GM23338 (cell line): ENCODE results near the gene CHMP3. TPM values are rescaled to one million over a fixed set of nuclear protein-coding genes. Genes with fewer than 3 reads are reported as not detected.
A peak's percentile ranks its signal among the peaks of the same experiment; 100 is the strongest.

Experiments
- ATAC-seq: fragments of 200-7000 bp; cut with Tn5 transposase; 3 replicates; pipeline ENCODE4 v1.9.1; 2020
- DNase-seq: peaks from one replicate; pipeline ENCODE4 v3.0.0-alpha.2; 2015; ENCODE audit warnings: low spot score
- H2AFZ ChIP-seq: fragments of 200-600 bp; sonication (generic); 2 replicates; pipeline ENCODE4 v1.8.0; 2016; ENCODE audit warnings: antibody characterized with exemption, mild to moderate bottlenecking, moderate library complexity
- H3F3A ChIP-seq: fragments of 200-600 bp; sonication (generic); replicated peaks from 2 replicates; pipeline ENCODE4 v1.8.0; 2017; ENCODE audit warnings: antibody characterized with exemption, mixed run types, low read depth
- H3K27ac ChIP-seq: fragments of 200-600 bp; sonication (generic); 2 replicates; pipeline ENCODE4 v1.6.1; 2016; ENCODE audit warnings: low read depth
- H3K27me3 ChIP-seq: fragments of 200-600 bp; sonication (generic); 2 replicates; pipeline ENCODE4 v1.8.0; 2016; ENCODE audit warnings: mild to moderate bottlenecking, mixed run types, moderate library complexity; ENCODE audit not compliant: insufficient read depth
- H3K36me3 ChIP-seq: fragments of 200-600 bp; sonication (generic); 2 replicates; pipeline ENCODE4 v1.8.0; 2016; ENCODE audit warnings: mild to moderate bottlenecking; ENCODE audit not compliant: insufficient read depth
- H3K4me1 ChIP-seq: fragments of 200-600 bp; sonication (generic); 2 replicates; pipeline ENCODE4 v1.8.0; 2016; ENCODE audit warnings: mild to moderate bottlenecking, moderate library complexity; ENCODE audit not compliant: insufficient read depth
- H3K4me2 ChIP-seq: fragments of 200-600 bp; sonication (generic); 2 replicates; pipeline ENCODE4 v1.7.1; 2017; ENCODE audit warnings: mixed run types
- H3K4me3 ChIP-seq: fragments of 200-600 bp; sonication (generic); 2 replicates; pipeline ENCODE4 v1.6.1; 2016; ENCODE audit warnings: mixed run types
- H3K79me2 ChIP-seq: fragments of 200-600 bp; sonication (generic); replicated peaks from 2 replicates; pipeline ENCODE4 v1.8.0; 2017; ENCODE audit warnings: mild to moderate bottlenecking; ENCODE audit not compliant: insufficient read depth
- H3K9me2 ChIP-seq: fragments of 200-600 bp; sonication (generic); 2 replicates; pipeline ENCODE4 v1.8.0; 2017; ENCODE audit not compliant: insufficient read depth
- H4K20me1 ChIP-seq: fragments of 200-600 bp; sonication (generic); replicated peaks from 2 replicates; pipeline ENCODE4 v1.8.0; 2017; ENCODE audit warnings: mild to moderate bottlenecking; ENCODE audit not compliant: insufficient read depth
- H3K27ac Mint-ChIP-seq: 2 replicates; pipeline ENCODE4 v1.8.0; 2020; ENCODE audit warnings: inconsistent platforms, mild to moderate bottlenecking, moderate library complexity, mixed read lengths
- H3K27me3 Mint-ChIP-seq: 3 replicates; pipeline ENCODE4 v1.8.0; 2022; ENCODE audit warnings: low read depth, mild to moderate bottlenecking, moderate library complexity, mixed read lengths, inconsistent platforms; ENCODE audit not compliant: insufficient read depth, poor library complexity
- H3K36me3 Mint-ChIP-seq: 3 replicates; pipeline ENCODE4 v1.8.0; 2021; ENCODE audit warnings: low read depth, mild to moderate bottlenecking, inconsistent platforms, moderate library complexity, mixed read lengths
- H3K4me1 Mint-ChIP-seq: 3 replicates; pipeline ENCODE4 v1.8.0; 2020; ENCODE audit warnings: mild to moderate bottlenecking, inconsistent platforms, mixed read lengths
- H3K4me3 Mint-ChIP-seq: 3 replicates; pipeline ENCODE4 v1.8.0; 2021; ENCODE audit warnings: moderate library complexity, mild to moderate bottlenecking, inconsistent platforms, mixed read lengths
- H3K9me3 Mint-ChIP-seq: 3 replicates; pipeline ENCODE4 v1.8.0; 2020; ENCODE audit warnings: moderate library complexity, mild to moderate bottlenecking, inconsistent platforms, mixed read lengths
- CREB1 ChIP-seq: fragments of 250-450 bp; sonication (Bioruptor Pico); IDR thresholded peaks from 2 replicates; pipeline ENCODE4 v1.5.0; 2020; ENCODE audit warnings: low read depth, mild to moderate bottlenecking, moderate library complexity
- EZH2 ChIP-seq: fragments of 200-600 bp; sonication (generic); IDR thresholded peaks from one replicate; pipeline ENCODE4 v1.8.0; 2017; ENCODE audit warnings: antibody characterized with exemption, mild to moderate bottlenecking, low read depth; ENCODE audit not compliant: unreplicated experiment
- JUNB ChIP-seq: IDR thresholded peaks from one replicate; pipeline ENCODE4 v1.6.1; 2016; ENCODE audit warnings: antibody characterized with exemption; ENCODE audit not compliant: unreplicated experiment
- NANOG ChIP-seq: IDR thresholded peaks from 2 replicates; pipeline ENCODE4 v1.6.1; 2016; ENCODE audit warnings: antibody characterized with exemption, borderline replicate concordance
- POLR2AphosphoS5 ChIP-seq: IDR thresholded peaks from 2 replicates; pipeline ENCODE4 v1.6.1; 2016; ENCODE audit warnings: antibody characterized with exemption, low read depth
- ZNF331 ChIP-seq: fragments of 250-450 bp; sonication (Bioruptor Pico); IDR thresholded peaks from 2 replicates; pipeline ENCODE4 v1.5.0; 2020; ENCODE audit warnings: low read depth, mild to moderate bottlenecking, moderate library complexity
- polyA plus RNA-seq: library from polyadenylated mRNA; unstranded; fragments of >200 nt; fragmentation: Nextera tagmentation; extraction: Ambion mirVana; gene quantifications from 2 replicates; pipeline ENCODE4 v1.2.1, GENCODE V29; 2016
- total RNA-seq: library from RNA; depleted of rRNA; stranded (reverse); fragments of >200 nt; shearing (Covaris generic); gene quantifications from 2 replicates; pipeline ENCODE4 v1.2.3, GENCODE V29; 2014
- TF ChIP-seq, protein P1 (sequence below): fragments of 250-450 bp; sonication (Bioruptor Pico); IDR thresholded peaks from 2 replicates; pipeline ENCODE4 v1.5.0; 2020; ENCODE audit warnings: mild to moderate bottlenecking, moderate library complexity
- TF ChIP-seq, protein P2 (sequence below): IDR thresholded peaks from one replicate; pipeline ENCODE4 v1.6.1; 2018; ENCODE audit warnings: antibody characterized with exemption; ENCODE audit not compliant: unreplicated experiment

CHMP3 gene
- total and polyA plus RNA-seq, 2 experiments from 2014 or later, result 15.5 to 15.6 TPM

GRCh38 chr2:86566158-86566820 is 3.0 kb upstream of the CHMP3 start:
- peaks cover 11% of the 10 kb centered on the region for H3K9me2 ChIP-seq
- H3F3A ChIP-seq, result no peaks in the 10 kb centered on the region
- Mint-ChIP-seq H3K27ac (no peak overlapping the region), H3K9me3 (peaks cover 6% of the 10 kb centered on the region; the same call in 2 of the 3 replicates), H3K36me3 (no peaks in the 10 kb centered on the region; the same call in 2 of the 3 replicates), H3K27me3 (peaks cover 13% of the 10 kb centered on the region), H3K4me1 (peaks cover 4% of the 10 kb centered on the region; the same call in 1 of the 3 replicates), H3K4me3 (no peak overlapping the region)
- no peak overlapping the region for H3K4me3 ChIP-seq
- no peaks in the 10 kb centered on the region; the same call in 1 of the 2 replicates for H4K20me1 ChIP-seq
- TF ChIP-seq POLR2AphosphoS5 (no peak), EZH2 (no peak), ZNF331 (no peak), NANOG (no peak), CREB1 (CRISPR knock-in tag) (no peak), JUNB (no peak)
- TF ChIP-seq, protein P1, sequence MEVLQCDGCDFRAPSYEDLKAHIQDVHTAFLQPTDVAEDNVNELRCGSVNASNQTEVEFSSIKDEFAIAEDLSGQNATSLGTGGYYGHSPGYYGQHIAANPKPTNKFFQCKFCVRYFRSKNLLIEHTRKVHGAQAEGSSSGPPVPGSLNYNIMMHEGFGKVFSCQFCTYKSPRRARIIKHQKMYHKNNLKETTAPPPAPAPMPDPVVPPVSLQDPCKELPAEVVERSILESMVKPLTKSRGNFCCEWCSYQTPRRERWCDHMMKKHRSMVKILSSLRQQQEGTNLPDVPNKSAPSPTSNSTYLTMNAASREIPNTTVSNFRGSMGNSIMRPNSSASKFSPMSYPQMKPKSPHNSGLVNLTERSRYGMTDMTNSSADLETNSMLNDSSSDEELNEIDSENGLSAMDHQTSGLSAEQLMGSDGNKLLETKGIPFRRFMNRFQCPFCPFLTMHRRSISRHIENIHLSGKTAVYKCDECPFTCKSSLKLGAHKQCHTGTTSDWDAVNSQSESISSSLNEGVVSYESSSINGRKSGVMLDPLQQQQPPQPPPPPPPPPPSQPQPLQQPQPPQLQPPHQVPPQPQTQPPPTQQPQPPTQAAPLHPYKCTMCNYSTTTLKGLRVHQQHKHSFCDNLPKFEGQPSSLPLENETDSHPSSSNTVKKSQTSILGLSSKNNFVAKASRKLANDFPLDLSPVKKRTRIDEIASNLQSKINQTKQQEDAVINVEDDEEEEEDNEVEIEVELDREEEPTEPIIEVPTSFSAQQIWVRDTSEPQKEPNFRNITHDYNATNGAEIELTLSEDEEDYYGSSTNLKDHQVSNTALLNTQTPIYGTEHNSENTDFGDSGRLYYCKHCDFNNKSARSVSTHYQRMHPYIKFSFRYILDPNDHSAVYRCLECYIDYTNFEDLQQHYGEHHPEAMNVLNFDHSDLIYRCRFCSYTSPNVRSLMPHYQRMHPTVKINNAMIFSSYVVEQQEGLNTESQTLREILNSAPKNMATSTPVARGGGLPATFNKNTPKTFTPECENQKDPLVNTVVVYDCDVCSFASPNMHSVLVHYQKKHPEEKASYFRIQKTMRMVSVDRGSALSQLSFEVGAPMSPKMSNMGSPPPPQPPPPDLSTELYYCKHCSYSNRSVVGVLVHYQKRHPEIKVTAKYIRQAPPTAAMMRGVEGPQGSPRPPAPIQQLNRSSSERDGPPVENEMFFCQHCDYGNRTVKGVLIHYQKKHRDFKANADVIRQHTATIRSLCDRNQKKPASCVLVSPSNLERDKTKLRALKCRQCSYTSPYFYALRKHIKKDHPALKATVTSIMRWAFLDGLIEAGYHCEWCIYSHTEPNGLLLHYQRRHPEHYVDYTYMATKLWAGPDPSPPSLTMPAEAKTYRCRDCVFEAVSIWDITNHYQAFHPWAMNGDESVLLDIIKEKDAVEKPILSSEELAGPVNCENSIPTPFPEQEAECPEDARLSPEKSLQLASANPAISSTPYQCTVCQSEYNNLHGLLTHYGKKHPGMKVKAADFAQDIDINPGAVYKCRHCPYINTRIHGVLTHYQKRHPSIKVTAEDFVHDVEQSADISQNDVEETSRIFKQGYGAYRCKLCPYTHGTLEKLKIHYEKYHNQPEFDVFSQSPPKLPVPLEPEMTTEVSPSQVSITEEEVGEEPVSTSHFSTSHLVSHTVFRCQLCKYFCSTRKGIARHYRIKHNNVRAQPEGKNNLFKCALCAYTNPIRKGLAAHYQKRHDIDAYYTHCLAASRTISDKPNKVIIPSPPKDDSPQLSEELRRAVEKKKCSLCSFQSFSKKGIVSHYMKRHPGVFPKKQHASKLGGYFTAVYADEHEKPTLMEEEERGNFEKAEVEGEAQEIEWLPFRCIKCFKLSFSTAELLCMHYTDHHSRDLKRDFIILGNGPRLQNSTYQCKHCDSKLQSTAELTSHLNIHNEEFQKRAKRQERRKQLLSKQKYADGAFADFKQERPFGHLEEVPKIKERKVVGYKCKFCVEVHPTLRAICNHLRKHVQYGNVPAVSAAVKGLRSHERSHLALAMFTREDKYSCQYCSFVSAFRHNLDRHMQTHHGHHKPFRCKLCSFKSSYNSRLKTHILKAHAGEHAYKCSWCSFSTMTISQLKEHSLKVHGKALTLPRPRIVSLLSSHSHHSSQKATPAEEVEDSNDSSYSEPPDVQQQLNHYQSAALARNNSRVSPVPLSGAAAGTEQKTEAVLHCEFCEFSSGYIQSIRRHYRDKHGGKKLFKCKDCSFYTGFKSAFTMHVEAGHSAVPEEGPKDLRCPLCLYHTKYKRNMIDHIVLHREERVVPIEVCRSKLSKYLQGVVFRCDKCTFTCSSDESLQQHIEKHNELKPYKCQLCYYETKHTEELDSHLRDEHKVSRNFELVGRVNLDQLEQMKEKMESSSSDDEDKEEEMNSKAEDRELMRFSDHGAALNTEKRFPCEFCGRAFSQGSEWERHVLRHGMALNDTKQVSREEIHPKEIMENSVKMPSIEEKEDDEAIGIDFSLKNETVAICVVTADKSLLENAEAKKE (CRISPR knock-in tag), result no peak
- TF ChIP-seq, protein P2, sequence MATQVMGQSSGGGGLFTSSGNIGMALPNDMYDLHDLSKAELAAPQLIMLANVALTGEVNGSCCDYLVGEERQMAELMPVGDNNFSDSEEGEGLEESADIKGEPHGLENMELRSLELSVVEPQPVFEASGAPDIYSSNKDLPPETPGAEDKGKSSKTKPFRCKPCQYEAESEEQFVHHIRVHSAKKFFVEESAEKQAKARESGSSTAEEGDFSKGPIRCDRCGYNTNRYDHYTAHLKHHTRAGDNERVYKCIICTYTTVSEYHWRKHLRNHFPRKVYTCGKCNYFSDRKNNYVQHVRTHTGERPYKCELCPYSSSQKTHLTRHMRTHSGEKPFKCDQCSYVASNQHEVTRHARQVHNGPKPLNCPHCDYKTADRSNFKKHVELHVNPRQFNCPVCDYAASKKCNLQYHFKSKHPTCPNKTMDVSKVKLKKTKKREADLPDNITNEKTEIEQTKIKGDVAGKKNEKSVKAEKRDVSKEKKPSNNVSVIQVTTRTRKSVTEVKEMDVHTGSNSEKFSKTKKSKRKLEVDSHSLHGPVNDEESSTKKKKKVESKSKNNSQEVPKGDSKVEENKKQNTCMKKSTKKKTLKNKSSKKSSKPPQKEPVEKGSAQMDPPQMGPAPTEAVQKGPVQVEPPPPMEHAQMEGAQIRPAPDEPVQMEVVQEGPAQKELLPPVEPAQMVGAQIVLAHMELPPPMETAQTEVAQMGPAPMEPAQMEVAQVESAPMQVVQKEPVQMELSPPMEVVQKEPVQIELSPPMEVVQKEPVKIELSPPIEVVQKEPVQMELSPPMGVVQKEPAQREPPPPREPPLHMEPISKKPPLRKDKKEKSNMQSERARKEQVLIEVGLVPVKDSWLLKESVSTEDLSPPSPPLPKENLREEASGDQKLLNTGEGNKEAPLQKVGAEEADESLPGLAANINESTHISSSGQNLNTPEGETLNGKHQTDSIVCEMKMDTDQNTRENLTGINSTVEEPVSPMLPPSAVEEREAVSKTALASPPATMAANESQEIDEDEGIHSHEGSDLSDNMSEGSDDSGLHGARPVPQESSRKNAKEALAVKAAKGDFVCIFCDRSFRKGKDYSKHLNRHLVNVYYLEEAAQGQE, result no peak
- peaks cover 5% of the 10 kb centered on the region; the same call in 1 of the 2 replicates for H3K27me3 ChIP-seq
- no peak overlapping the region for H3K4me2 ChIP-seq
- H3K36me3 ChIP-seq, result no peaks in the 10 kb centered on the region
- ATAC-seq, result no peak
- H3K79me2 ChIP-seq, result peaks cover 13% of the 10 kb centered on the region
- H3K4me1 ChIP-seq, result peaks cover 9% of the 10 kb centered on the region
- no peak overlapping the region for H3K27ac ChIP-seq
- peak overlapping the region; percentile 63; the same call in 1 of the 2 replicates for H2AFZ ChIP-seq
- DNase-seq, result no peak
